ENCODE data around the gene CDC42SE2.

GRCh38 chr5:131265311-131265803 is 1.5 kb downstream of the CDC42SE2 start:
- TF ChIP-seq POLR2AphosphoS5 (IDR thresholded peaks at IDR 0.05; ENCODE audit: low read depth, low read length) (no peak), POLR2A (IDR thresholded peaks at IDR 0.05; ENCODE audit: low read depth, low read length) (no peak), POU2F2 (IDR thresholded peaks at IDR 0.05; ENCODE audit: low read depth, low read length) (no peak)
